HG03558 (cell line): ENCODE data around the gene FAM181A.

Experiments
- ATAC-seq: cut with Tn5 transposase; IDR thresholded peaks from one replicate; pipeline ENCODE4 v1.9.1; 2021; ENCODE audit warnings: moderate number of reproducible peaks; ENCODE audit not compliant: unreplicated experiment; ENCODE audit errors: extremely low read depth

Gene FAM181A

GRCh38 chr14:93903342-93904184 lies 23.6 kb upstream of the FAM181A start:
- no peak for ATAC-seq

- ATAC-seq = no peak
Measured at GRCh38 chr14:93905623-93906022, 21.5 kb upstream of the FAM181A start.

DNA sequence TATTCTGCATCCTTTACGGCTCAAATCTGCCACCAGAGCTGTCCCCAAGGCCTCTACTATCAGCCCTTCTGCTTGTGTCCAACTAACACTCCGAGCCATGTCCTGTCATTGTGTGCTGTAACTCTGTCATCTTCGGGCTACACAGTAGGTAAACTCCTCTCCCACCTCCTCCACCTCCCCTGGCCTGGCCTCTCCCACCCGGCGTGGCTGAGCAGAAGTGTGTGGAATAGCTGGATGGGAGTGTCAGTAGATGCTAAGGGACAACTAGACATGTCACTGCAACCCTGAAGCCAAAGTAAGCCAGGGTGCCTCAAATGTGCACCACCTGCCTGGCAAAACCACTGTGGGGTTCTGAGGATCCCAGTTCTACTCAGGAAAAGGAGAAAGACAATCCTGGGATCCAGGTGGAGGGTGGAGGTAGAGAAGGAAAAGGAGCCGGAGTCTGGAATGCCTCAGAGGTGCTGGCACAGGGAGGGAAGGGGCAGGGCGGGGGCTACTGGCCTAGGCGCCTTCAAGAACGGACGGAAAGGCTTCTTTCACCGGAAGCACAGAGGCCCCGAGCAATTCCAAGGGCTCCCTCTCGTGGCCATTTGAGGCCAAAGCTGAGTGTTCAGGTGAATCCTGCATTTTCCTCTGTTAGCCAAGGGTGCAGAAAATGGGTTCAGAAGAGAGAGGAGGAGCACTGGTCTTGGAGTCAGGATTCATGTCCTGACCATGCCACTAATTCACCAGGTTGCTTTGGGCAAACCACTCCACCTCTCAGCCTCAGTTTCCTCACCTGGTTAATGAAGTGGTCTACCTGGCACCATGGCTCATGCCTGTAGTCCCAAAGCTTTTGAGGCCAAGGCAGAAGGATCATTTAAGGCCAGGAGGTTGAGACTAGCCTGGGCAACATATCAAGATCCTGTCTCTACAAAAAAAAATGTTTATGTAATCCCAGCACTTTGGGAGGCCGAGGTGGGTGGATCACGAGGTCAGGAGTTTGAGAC lies 20.5 kb upstream of the FAM181A start:
- no peak for ATAC-seq

DNA sequence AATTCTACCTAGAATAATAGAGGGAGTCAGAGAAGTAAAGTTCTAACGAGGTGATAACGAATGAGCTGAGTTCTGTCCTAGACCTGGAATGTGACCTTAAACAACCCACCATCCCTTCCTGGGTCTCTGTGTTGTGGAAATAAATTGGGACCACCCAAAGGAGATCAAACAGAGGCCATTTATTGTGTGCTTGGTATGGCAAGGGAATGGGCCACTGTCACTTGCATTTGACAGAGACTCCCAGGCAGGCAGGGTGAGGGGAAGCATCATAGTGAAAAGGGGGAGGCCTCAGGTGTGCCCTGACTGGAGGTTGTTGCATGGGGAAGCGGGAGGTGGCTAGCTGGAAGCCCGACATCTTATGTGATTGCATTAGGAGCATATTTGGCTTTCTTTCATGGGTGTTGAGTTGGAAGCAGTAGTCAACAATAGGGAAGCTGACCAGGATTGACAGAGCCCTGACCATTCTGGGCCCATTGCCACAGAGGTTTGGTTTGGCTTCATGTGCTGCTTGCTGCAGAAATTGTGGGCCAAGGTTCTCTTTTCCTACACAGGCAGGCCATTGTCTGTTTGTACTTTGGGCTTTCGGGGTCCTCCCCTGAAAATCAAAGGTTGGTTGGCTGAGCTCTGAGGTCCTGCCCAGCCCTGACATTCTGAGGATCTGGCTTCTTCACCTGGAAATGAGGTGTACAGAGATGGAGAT lies 17.6 kb upstream of the FAM181A start:
- no peak for ATAC-seq

- ATAC-seq = no peak
Measured at GRCh38 chr14:93911975-93912615, 15.0 kb upstream of the FAM181A start.

- no peak for ATAC-seq
Measured at GRCh38 chr14:93912782-93913181, 14.4 kb upstream of the FAM181A start.

- ATAC-seq = no peak
Measured at GRCh38 chr14:93914278-93914677, 12.9 kb upstream of the FAM181A start.

DNA sequence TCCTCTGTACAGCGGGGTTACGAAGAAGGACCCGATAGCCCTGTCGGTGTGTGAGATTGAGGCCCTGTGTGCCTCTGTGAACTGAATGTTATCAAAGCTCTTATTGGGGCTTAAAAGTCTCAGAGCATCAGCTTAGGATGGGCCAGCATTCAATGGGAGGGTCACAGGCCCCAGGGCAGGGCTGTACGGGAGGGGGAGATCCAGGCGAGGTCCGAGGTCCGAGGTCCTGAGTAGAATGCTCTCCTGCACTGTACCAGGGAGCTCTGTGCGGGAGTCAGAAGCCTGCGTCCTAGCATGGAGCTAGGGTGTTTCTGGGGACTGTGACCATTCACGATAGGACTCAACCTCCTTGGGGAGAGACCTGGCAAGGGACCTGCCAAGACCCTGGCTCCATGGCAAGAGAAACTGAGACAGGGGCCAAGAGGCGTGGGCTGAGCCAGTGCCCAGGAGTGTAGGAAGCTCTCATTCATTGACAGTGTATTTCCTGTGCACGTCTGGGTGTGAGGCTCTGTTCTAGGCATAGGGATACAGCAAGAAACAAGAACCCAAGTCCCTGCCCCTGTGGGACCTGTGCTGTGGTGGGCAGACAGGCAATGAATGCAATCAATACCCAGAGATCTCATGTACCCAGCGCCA lies 12.0 kb upstream of the FAM181A start:
- no peak for ATAC-seq

DNA sequence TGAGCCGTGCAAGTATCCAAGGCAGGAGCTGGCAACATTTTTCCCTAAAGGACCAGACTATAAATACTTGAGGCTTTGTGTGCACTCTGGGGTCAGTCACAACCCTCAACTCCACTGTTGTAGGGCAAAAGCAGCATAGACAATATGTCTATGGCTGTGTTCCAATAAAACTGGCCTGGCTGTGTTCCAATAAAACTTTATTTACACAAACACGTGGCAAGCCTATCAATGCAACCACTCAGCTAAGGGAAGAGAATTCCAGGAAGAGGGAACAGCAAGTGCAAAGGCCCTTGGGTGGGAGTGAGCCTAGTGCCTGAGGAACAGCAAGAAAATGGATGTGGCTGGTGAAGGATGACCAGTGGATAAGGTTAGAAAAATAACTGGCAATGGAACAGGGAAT lies 11.3 kb upstream of the FAM181A start:
- no peak for ATAC-seq

- ATAC-seq = no peak
Measured at GRCh38 chr14:93916498-93916897, 10.6 kb upstream of the FAM181A start.

DNA sequence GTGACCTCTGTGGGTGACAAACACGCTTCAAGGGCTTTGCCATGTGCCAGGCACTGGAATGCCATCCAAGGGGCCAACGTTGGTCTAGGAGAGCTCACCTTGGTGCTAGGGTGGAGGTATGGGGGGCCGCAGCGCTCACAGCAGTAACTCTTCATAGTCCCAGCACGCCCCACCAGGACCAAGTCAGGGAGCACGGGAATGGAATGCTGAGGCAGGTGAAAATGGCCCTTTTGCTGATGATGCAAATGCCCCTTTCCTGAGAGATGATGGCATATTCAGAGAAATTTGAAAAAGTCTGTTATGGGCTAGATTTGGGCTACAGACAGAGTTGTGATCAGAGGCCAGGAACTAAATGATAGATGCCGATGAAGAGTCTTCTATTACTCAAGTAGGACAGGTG lies 10.0 kb upstream of the FAM181A start:
- ATAC-seq = no peak

DNA sequence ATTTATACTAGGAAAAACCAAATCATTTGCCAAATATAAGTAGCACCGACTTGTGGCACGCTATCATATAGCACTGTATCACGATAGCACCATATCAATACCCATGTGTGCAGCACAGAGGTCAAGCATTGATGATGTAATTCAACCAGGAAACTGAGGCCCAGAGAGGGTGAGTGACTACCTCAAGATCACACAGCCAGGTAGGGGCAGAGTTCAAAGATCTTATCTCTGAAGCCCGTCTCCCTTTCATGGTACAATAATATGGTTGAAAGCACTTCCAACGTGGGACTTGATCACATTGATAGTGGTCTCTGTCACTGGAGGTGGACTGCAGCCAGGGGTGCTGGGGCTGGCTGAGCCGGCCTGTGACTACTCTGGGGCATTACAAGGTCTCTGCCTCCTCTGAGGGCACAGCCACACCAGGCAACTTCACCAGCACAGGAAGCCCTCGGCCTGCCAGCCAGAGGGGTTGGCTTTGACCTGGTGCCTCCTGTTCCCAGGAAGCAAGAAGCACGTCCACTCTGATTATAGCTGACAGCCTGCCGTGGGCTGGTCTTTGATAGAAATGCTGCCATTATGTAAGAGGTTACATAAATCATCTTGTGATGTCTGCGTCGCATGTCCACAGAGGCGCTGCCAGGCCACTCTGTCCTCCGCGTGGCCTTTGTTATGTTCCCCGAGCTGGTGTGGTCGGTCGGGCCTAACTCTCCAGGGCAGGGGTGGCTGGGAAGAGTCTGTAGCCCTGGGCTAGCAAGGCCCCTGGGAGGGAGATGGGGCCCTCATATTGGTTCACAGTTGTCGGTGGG lies 5.9 kb upstream of the FAM181A start:
- ATAC-seq = no peak

- ATAC-seq = no peak
Measured at GRCh38 chr14:93923626-93924025, 3.5 kb upstream of the FAM181A start.

GRCh38 chr14:93924592-93925355 lies 2.4 kb upstream of the FAM181A start:
- ATAC-seq = no peak

DNA sequence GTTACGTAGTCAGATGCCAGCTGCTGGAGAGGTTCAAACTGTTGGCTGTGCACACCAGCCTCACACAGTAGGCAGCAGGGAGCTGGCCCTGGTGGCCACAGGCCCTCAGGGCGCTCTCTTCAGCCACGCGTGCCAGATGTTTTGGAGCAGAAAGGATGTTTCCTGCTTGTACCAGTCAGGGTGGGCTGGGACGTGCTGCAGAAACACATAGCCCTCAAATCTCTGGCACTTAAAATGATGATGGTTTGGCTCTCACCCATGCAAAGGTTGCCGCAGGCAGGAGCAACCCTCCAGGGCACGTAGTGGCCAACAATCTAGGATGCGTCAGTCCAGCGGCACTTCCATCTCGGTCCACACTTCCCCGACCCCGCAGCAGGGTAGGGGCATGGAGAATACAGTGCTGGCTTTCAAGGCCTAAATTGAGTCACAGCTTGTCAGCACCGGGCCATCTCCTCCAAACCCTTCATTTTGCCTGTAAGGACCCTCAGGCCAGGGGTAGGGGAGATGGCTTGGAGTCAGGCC lies 1.7 kb upstream of the FAM181A start:
- ATAC-seq = no peak

- ATAC-seq = no peak
Measured at GRCh38 chr14:93926245-93926872, 785 bp upstream of the FAM181A start.

DNA sequence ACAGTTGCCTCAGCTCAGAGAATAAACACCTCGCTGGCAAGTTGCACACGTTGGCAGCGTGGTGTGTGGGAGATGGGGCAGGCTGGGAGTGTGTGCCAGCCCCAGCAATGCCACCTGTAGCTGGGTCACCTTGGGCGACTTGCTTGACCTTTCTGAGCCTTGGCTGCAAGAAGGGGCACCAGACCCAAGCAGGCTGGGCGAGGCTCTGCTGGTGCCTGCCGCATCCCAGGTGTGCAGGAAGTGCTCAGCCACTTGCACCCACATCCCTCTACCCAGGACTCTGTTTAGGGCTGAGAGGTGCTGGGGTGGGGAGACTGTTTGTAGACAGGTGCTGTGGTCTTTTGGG lies 629 bp downstream of the FAM181A start:
- no peak for ATAC-seq
